HG02623 (cell line): ENCODE data around the gene PDCD1LG2.
"Not testable (repeated sequence)": the region's sequence is repeated elsewhere in the genome, so short reads cannot be mapped to it uniquely, and the experiment has no call there.

ENCODE experiments used
- ATAC-seq: cut with Tn5 transposase; IDR thresholded peaks from one replicate; pipeline ENCODE4 v1.9.1; 2021; ENCODE audit warnings: moderate library complexity; ENCODE audit not compliant: unreplicated experiment

PDCD1LG2 gene

DNA sequence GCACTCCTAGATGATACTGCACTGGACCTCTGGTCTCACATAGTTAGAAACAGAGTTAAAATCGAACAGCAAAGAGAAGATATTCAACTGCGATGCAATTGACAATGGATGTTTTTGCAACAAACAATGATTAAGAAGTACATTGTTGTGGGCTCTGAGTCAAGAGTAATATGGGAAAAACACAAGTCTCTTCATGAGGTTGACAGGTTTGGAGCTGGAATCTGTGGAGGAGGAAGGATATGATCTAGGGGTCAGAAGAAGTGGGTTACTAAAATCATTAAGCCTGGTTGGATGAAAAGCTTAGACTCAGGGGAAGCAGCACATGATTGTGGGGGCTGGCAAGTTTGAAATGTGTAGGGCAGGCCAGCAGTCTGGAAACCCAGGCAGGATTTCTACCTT lies 53.1 kb downstream of the PDCD1LG2 start:
- no peak for ATAC-seq

DNA sequence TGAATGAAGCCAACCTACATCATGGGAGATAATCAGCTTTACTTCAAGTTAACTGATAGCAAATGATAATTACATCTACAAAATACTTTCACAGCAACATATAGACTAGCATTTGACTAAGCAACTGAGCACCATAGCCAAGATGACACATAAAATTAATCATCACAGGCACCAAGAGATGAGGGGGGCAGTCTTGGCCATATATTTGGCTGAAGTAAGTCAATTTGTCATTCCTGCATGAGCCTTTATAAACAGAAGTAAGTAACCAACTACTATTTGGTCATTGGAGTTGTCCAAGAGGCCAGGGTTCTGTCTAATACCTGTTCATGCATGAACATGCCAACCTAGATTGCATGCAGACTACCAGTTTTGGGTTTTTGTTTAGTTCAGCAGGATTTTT lies 53.6 kb downstream of the PDCD1LG2 start:
- no peak for ATAC-seq

DNA sequence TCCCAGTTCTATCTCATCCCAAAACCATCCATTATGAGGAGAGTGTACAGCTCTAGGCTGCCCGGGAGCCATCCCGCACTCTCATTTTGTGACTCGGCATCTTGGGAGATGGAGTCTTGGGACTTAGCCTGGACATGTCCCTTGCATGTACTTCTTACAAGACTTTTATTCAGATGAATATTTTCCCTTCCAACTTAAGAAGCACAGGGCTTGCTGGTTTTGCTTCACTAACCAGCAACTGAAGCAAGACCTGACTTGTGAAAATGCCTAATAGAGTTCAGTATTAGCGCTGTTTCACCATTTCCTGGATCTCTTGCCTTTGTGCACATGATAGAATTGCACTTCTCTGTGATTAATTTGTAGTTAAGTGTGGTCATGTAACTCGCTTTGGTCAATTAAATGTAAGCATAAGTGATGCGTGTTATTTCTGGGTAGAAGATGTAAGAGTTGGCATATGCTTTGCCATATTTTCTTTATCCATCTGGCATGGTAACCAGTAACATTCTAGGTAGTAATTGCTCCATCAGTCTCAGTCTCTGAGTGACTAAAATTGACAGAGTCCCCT lies 55.8 kb downstream of the PDCD1LG2 start:
- peak; percentile 65 for ATAC-seq

DNA sequence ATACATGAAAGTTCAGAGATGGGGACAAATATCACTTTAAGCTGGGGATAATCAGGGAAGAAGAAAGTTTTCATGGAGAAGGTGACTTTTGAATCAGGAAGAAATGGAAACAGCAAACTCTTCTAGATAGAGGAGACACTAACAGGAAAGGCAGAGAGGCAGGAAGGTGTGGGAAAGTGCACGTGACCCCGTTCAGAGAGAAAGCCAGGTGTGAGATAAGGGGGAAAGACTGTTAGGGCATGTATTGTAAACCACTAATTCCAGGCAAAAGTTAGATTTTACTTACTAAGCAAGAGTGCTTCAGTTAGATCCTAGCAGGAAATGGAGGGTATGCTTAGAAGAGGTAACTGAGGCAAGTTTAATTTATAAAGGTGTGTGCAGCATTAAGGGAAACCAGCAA lies 58.5 kb downstream of the PDCD1LG2 start:
- no peak for ATAC-seq

DNA sequence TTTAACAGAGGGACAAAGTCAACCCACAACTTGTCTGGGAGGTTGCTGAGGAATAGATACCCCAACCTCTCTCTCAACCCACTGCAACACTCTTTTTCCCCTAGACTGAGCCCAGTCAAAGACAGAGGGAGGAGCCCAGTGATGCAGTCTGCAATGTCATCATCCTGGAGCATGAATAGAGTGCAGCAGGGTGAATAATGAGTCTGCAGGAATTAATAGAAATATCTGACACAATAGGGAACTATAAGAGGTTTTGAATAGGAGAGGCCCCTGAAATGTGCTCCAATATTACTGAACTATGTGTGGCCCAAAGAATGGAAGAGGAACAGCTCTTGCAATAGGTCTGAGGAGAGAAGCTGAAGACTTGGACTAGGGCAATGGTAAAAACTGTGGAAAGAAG lies 59.1 kb downstream of the PDCD1LG2 start:
- ATAC-seq: no peak

DNA sequence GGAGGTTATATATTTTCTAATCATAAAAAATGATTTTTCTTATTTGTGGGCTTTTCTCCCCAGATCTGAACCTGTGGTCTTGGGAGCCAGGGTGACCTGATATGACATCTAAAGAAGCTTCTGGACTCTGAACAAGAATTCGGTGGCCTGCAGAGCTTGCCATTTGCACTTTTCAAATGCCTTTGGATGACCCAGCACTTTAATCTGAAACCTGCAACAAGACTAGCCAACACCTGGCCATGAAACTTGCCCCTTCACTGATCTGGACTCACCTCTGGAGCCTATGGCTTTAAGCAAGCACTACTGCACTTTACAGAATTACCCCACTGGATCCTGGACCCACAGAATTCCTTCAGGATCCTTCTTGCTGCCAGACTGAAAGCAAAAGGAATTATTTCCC lies 59.6 kb downstream of the PDCD1LG2 start:
- ATAC-seq: no peak

DNA sequence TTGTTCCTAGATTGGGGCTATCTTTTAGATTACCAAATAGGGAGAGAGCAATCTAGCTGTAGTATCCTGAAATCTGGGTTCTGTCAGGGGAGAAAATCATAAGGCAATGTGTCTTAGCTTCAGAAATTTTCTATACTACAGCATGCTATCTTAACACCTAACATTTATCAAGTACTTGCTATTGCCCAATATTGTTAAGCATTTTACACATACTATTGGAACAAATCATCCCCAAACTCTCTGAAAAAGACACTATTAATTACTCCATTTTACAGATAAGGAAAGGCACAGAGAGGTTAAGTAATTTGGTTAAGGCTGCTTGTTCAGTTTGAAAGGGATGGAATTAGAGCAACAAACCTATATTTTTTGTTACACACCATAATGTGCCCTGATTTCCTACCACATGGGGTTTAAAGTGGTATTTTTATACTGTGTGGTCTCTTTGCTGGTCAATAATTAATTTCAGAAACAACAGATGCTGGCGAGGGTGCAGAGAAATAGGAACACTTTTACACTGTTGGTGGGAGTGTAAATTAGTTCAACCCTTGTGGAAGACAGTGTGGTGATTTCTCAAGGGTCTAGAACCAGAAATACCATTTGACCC lies 61.4 kb downstream of the PDCD1LG2 start:
- no peak for ATAC-seq

DNA sequence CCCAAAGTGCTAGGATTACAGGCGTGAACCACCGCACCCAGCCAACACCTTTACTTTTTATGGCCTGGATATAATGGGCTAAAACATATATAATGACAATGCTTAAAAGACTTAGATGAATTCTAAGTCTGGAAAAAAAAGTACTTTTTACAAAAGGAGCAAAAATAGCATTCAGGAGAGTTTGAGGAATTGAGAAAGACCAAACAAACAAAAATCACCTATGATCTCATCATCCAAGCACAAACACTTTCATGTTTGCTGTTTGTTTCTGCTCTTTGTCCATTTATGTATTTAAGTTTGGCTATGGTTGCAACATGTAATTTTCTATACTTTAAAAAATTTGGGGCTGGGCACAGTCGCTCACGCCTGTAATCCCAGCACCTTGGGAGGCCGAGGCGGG lies 63.8 kb downstream of the PDCD1LG2 start:
- no peak for ATAC-seq

DNA sequence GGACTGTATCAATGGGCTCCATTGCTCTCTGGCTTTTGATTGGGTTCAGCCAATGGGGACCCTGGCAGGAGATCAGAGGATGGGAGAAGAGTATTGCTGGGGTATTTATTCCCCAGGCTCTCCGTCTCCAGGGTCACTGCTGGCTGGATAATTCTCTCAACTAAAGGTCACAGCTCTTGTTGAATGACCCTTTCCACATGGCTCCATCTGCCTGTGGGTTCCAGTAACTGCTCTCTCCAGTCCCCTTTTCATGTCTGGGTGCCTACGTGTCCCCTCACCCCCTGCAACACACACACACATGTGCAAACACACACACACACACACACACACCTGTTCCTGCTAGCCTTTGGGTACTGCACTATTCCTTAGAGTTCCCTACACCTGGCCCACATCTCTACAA lies 64.7 kb downstream of the PDCD1LG2 start:
- ATAC-seq: no peak

DNA sequence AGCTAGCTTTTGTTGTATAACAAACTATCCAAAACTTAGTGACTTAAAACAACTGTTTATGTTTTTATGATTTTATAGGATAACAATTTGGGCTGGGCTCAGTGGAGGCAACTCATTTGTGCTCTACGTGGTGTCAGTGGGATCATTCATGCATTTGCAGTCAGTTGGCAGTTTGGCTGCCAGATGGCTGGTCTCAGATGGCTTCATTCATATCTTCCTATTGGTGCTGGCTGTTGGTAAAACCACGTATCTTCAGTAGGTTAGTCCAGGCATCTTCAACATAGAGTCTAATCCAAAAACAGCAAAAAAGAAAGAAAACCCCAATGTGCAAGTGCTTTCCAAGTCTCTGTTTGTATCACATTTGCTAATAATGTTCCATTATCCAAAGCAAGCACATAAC lies 66.9 kb downstream of the PDCD1LG2 start:
- ATAC-seq: no peak

DNA sequence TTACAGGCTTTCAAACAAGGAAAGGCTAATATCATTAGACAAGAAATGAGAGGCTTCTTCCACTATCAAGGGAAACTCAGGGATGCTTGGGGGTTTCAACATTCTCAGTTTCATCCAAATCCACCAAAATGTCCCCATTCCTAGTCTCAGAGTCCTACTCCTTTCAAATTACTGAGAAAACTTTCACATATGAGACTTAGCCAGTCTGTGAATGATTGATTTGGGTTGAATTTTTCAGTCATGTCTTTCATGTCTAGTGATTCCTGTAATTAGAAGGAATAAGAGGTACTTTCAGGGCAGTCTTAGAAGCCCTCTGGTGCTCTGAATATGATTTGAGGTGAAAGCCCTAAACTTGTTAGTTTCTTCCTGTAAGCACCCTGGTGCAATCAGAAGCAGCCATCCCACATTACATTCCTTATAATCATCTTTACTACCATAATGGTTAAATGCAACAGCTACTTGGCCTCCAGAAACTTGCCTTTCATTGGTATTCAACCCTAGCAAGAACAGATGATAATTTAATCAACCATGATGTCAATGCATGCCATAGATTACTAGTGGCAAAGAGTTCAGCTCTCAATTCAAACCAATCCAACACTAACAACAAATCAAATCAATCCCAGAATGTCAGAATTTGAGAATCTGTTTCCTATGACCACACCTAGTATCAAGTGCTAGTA lies 67.8 kb downstream of the PDCD1LG2 start:
- ATAC-seq: no peak

DNA sequence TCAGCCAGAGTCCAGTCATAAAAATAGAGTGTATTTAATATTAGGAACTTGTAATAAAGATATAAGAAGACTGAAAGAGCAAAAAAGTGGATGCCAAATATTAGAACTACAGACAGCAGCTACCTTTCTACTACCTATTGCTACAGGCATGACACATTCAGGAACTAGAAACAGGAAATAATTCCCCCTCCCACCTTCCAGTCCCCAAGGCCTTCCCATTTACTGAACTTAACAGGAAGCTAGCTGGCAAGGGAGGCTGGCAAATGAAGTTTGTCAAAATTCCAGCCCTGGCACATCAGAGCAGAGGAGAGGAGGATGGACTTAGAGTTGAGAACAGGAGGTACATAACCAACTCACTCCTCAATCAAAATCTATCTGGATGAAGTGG lies 68.4 kb downstream of the PDCD1LG2 start:
- no peak for ATAC-seq

DNA sequence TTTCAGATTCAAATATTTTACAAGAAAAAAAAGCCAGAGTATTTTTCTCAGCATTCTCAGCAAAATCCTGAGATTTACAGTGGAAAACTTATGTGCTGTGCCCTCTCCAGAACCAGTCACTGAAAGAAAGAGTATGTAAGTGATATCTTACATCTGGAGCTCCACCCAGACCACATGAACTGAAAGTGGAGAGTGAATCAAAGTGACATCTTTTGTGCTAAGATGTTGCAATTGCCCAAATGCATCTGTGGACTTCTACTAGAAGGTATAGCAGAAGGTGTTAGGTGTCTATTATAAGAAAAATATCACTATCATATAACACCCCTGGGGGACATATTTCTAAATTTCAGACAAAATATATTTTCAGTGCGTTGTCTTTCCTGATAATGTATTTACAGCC lies 69.5 kb downstream of the PDCD1LG2 start:
- no peak for ATAC-seq

DNA sequence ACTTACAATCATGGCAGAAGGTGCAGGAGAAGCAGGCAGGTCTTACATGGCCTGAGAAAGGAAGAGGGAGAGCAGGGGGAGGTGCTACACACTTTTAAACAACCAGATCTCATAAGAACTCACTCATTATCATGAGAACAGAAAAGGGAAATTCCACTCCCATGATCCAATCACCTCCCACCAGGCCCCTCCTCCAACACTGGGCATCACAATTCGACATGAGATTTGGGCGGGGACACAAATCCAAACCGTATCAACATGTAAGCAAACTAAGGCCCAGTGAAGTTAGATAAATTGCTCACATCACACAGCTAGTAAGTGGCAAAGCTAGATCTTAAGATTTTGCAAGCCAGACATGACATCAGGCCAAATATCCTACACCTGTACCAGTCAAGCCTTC lies 70.3 kb downstream of the PDCD1LG2 start:
- ATAC-seq: no peak

DNA sequence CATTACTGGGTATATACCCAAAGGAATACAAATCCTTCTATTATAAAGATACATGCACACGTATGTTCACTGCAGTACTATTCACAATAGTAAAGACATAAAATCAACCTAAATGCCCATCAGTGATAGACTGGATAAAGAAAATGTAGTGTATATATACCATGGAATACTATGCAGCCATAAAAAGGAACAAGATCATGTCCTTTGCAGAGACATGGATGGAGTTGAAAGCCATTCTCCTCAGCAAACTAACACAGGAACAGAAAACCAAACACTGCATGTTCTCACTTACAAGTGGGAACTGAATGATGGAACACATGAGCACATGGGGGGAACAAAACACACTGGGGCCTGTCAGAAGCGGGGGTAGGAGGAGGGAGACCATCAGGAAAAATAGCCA lies 71.4 kb downstream of the PDCD1LG2 start:
- ATAC-seq: not testable (repeated sequence)

DNA sequence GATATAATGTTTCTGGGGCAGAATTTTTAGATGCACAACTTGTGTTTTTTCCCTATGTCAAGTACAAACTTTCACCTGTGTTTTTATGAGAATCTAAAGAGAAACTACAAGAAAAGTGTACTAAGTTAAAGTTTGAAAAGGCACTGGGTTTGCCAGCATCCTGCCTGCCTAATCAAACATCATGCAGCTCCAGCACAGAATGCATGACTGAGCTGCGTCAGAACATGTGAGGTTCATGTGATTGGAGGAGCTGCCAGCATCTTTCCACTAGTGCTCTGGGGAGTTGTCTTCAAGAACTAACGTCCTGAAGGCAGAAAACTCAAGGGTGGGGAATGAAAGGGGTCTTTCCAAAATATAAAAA lies 72.5 kb downstream of the PDCD1LG2 start:
- peak; percentile 37 for ATAC-seq

DNA sequence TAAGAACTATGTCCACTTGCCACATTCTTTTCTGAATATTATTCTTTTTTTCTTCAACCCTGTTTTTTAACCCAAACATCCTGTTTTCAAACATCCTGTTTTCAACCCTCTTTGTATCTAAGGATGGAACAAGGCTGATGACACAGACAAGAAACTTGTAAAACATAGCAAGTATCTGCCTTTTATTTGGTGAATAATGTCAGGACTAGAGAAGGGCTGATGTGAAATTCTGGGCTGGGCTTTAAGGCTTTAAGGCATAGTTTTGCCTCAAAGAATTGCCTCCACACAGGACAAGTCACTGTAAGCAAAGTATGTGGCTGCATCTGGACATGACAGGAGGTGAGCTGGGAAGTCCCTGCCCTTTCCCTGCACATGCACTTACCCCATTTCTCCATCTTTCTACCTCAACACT lies 76.1 kb downstream of the PDCD1LG2 start:
- ATAC-seq: peak; percentile 32

DNA sequence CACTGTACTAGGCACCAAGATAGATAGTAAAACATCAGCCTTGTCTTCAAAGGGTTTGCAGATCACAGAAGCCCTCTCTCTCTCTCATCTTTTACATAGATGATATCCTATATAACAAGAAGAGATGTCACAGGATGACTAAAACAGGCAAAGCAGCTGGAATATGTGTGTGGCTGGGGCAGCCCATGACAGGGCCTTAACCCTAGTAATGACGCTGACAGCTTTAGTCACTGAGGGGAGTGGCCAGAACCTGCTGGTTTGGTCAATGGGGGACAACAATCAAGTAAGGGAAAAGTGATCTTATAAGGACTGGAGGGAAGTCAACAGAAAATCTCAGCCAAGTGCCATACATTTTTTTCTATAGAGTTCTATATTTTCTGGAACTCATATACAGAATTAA lies 76.7 kb downstream of the PDCD1LG2 start:
- ATAC-seq: no peak

DNA sequence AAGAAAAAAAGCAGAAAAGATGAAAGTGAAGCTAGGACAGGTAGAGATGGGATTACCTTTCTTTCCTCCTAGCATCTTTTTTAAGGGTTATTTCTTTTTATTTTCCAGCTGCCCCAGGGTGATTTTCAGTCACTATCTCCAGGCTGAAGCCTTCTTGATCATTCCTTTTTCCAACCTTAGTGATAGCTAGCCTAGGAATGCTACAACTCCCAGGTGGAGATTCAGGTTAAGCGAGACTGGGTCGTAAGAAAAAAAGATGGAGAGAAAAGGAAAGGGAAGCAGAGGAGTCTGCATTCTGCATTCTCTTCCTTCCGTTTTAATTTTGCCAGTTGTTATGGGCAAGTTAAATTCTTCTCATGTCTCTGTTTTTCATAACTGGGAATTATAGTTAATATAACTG lies 81.9 kb downstream of the PDCD1LG2 start:
- ATAC-seq: no peak

DNA sequence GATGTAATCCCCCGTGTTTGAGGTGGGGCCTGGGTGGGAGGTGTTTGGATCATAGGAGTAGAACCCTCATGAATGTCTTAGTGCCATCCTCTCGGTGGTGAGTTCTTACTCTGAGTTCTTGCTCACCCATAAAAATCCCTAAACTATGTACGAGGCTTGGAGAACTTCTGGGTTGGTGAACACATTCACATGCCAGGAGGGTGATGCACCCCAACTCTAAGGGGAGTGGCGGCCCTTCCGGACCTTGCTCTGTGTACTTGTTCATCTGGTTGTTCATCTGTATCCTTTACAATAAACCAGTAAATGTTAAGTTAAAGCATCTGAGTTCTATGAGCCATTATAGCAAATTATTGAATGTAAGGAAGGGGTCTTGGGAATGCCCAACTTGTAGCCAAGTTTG lies 82.6 kb downstream of the PDCD1LG2 start:
- no peak for ATAC-seq

DNA sequence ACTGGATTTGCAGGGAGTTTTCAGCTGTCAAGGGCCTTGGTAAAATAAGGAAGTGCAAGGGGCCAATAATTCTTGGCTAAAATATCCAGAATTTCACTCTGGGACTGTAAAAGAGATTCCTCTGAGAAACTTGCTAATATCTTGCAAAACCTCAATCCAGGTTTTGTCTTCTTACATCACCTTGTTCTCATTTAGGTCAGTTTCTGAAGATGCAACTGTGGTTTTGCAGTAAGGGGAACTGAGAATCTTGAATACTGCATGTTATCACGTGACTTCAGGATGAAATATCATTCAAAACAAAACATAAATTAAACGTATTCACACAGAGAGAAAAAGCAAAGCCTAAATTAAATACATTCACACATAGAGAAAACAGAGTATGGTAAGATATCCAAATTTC lies 83.6 kb downstream of the PDCD1LG2 start:
- peak; percentile 50 for ATAC-seq

DNA sequence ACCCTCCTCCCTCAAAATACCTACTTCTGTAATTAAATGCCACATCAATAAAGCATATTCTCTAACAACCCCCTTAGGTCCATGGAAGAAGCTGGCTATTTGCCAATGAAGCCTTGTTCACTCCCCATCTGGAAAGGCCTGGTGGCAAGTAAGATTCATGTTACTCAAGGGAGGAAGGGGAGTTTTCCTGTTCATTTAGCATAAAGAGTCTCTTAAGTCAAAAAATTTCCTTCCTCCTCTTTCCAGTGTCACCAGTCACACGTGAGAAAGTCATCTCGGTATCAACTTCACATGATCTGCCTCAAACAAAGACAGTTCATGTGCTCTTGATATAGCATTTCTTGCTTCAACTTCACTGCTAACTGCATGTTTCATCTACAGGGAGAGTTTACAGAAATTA lies 85.8 kb downstream of the PDCD1LG2 start:
- no peak for ATAC-seq
